ENCODE data around the gene OR8B4.
"Not testable (repeated sequence)": the region's sequence is repeated elsewhere in the genome, so short reads cannot be mapped to it uniquely, and the experiment has no call there.

DNA sequence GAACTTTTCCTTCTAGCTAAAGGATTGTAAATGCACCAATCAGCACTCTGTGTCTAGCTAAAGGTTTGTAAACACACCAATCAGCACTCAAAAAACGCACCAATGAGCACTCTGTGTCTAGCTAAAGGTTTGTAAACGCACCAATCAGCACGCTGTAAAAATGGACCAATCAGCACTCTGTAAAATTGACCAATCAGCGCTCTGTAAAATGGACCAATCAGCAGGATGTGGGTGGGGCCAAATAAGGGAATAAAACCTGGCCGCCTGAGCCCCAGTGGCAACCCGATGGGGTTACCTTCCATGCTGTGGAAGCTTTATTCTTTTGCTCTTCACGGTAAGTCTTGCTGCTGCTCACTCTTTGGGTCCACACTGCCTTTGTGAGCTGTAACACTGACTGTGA, 34.7 kb upstream of the OR8B4 start:
- not testable (repeated sequence) for TF ChIP-seq SP1 (IDR thresholded peaks at IDR 0.05); FOXM1 (IDR thresholded peaks at IDR 0.05; ENCODE audit: borderline replicate concordance); SUZ12 (IDR thresholded peaks at IDR 0.05); BHLHE40 (IDR thresholded peaks at IDR 0.05; ENCODE audit: borderline replicate concordance); L3MBTL2 (conservative IDR thresholded peaks at IDR 0.05); TARDBP (IDR thresholded peaks at IDR 0.05)
